HEK293 (cell line): ENCODE measurements around the gene CCL28.

Experiments used
- PRDM6 ChIP-seq: fragments of 450-650 bp; formaldehyde crosslinking; IDR thresholded peaks from 2 replicates; pipeline ENCODE4 v1.5.1; 2017; ENCODE audit warnings: missing biosample characterization, missing genetic modification characterization
- SCRT1 ChIP-seq: fragments of 450-650 bp; formaldehyde crosslinking; IDR thresholded peaks from 2 replicates; pipeline ENCODE4 v1.5.1; 2016; ENCODE audit warnings: missing biosample characterization, missing genetic modification characterization, borderline replicate concordance
- SCRT2 ChIP-seq: fragments of 450-650 bp; formaldehyde crosslinking; IDR thresholded peaks from 2 replicates; pipeline ENCODE4 v1.5.1; 2016; ENCODE audit warnings: missing biosample characterization, missing genetic modification characterization
- SETDB1 ChIP-seq: IDR thresholded peaks from one replicate; pipeline ENCODE4 v1.6.1; 2017; ENCODE audit warnings: mild to moderate bottlenecking, low read length, moderate library complexity, mixed read lengths; ENCODE audit not compliant: insufficient read length
- ZBTB17 ChIP-seq: fragments of 450-650 bp; formaldehyde crosslinking; IDR thresholded peaks from 2 replicates; pipeline ENCODE4 v1.5.1; 2016; ENCODE audit warnings: missing biosample characterization, missing genetic modification characterization
- ZBTB20 ChIP-seq: fragments of 450-650 bp; formaldehyde crosslinking; IDR thresholded peaks from 2 replicates; pipeline ENCODE4 v1.5.1; 2016; ENCODE audit warnings: missing biosample characterization, missing genetic modification characterization
- ZBTB21 ChIP-seq: fragments of 450-650 bp; formaldehyde crosslinking; IDR thresholded peaks from 2 replicates; pipeline ENCODE4 v1.5.1; 2017; ENCODE audit warnings: missing biosample characterization, missing genetic modification characterization
- ZBTB6 ChIP-seq: fragments of 450-650 bp; formaldehyde crosslinking; IDR thresholded peaks from 2 replicates; pipeline ENCODE4 v1.5.1; 2017; ENCODE audit warnings: missing biosample characterization, missing genetic modification characterization
- ZBTB8A ChIP-seq: fragments of 450-650 bp; formaldehyde crosslinking; IDR thresholded peaks from 2 replicates; pipeline ENCODE4 v1.5.1; 2016; ENCODE audit warnings: missing biosample characterization, missing genetic modification characterization
- ZEB2 ChIP-seq: fragments of 450-650 bp; formaldehyde crosslinking; IDR thresholded peaks from 2 replicates; pipeline ENCODE4 v1.5.1; 2016; ENCODE audit warnings: missing biosample characterization, missing genetic modification characterization
- ZFP37 ChIP-seq: fragments of 450-650 bp; formaldehyde crosslinking; IDR thresholded peaks from 2 replicates; pipeline ENCODE4 v1.5.1; 2016; ENCODE audit warnings: missing biosample characterization, missing genetic modification characterization
- ZNF114 ChIP-seq: fragments of 450-650 bp; formaldehyde crosslinking; IDR thresholded peaks from 2 replicates; pipeline ENCODE4 v1.5.0; 2017; ENCODE audit warnings: missing biosample characterization, missing genetic modification characterization
- ZNF16 ChIP-seq: fragments of 450-650 bp; formaldehyde crosslinking; IDR thresholded peaks from 2 replicates; pipeline ENCODE4 v1.5.1; 2016; ENCODE audit warnings: low read depth, missing biosample characterization, missing genetic modification characterization
- ZNF24 ChIP-seq: fragments of 450-650 bp; formaldehyde crosslinking; IDR thresholded peaks from 2 replicates; pipeline ENCODE4 v1.5.1; 2016; ENCODE audit warnings: missing biosample characterization, missing genetic modification characterization
- ZNF391 ChIP-seq: fragments of 450-650 bp; formaldehyde crosslinking; IDR thresholded peaks from 2 replicates; pipeline ENCODE4 v1.5.1; 2016; ENCODE audit warnings: low read depth, missing biosample characterization, missing genetic modification characterization, borderline replicate concordance
- ZNF518A ChIP-seq: fragments of 450-650 bp; formaldehyde crosslinking; conservative IDR thresholded peaks from 2 replicates; pipeline ENCODE4 v1.5.1; 2016; ENCODE audit warnings: low read depth, missing biosample characterization, missing genetic modification characterization
- ZNF521 ChIP-seq: fragments of 450-650 bp; formaldehyde crosslinking; IDR thresholded peaks from 2 replicates; pipeline ENCODE4 v1.5.1; 2017; ENCODE audit warnings: missing biosample characterization, mild to moderate bottlenecking, missing genetic modification characterization
- ZNF558 ChIP-seq: fragments of 450-650 bp; formaldehyde crosslinking; IDR thresholded peaks from 2 replicates; pipeline ENCODE4 v1.5.1; 2016; ENCODE audit warnings: missing biosample characterization, missing genetic modification characterization
- ZNF560 ChIP-seq: fragments of 450-650 bp; formaldehyde crosslinking; IDR thresholded peaks from 2 replicates; pipeline ENCODE4 v1.5.1; 2017; ENCODE audit warnings: missing biosample characterization, missing genetic modification characterization, borderline replicate concordance
- ZNF561 ChIP-seq: fragments of 450-650 bp; IDR thresholded peaks from 2 replicates; pipeline ENCODE4 v1.5.1; 2018; ENCODE audit warnings: missing biosample characterization, missing genetic modification characterization, borderline replicate concordance
- ZNF610 ChIP-seq: fragments of 450-650 bp; formaldehyde crosslinking; IDR thresholded peaks from 2 replicates; pipeline ENCODE4 v1.5.1; 2016; ENCODE audit warnings: missing biosample characterization, missing genetic modification characterization, borderline replicate concordance
- ZNF658 ChIP-seq: fragments of 450-650 bp; formaldehyde crosslinking; IDR thresholded peaks from 2 replicates; pipeline ENCODE4; 2016; ENCODE audit warnings: missing biosample characterization, missing genetic modification characterization
- ZNF660 ChIP-seq: fragments of 450-650 bp; IDR thresholded peaks from 2 replicates; pipeline ENCODE4 v1.5.1; 2018; ENCODE audit warnings: missing biosample characterization, mild to moderate bottlenecking, missing genetic modification characterization
- ZSCAN23 ChIP-seq: fragments of 450-650 bp; formaldehyde crosslinking; IDR thresholded peaks from 2 replicates; pipeline ENCODE4 v1.5.1; 2016; ENCODE audit warnings: missing biosample characterization, missing genetic modification characterization
- ZSCAN30 ChIP-seq: fragments of 450-650 bp; IDR thresholded peaks from 2 replicates; pipeline ENCODE4 v1.5.1; 2018; ENCODE audit warnings: missing biosample characterization, mild to moderate bottlenecking, missing genetic modification characterization, moderate library complexity
- TF ChIP-seq, protein P1 (sequence below): fragments of 450-650 bp; formaldehyde crosslinking; IDR thresholded peaks from 2 replicates; pipeline ENCODE4 v1.5.1; 2016; ENCODE audit warnings: missing biosample characterization, missing genetic modification characterization

CCL28 gene

GRCh38 chr5:43389679-43390329 lies 22.4 kb downstream of the CCL28 start (continued):
- TF ChIP-seq ZBTB6 (peak; percentile 33; the same call in 1 of the 2 replicates), ZNF558 (tag by site-specific recombination) (no peak), ZNF561 (tag by site-specific recombination) (peak; percentile 67; the same call in 1 of the 2 replicates), ZSCAN23 (no peak), ZSCAN30 (tag by site-specific recombination) (peak; percentile 87), ZNF24 (tag by site-specific recombination) (0 out of 2 replicates have a peak, but pooled peaks have one; percentile 45), SCRT1 (tag by site-specific recombination) (peak; percentile 80), ZNF658 (tag by site-specific recombination) (no peak), ZBTB17 (tag by site-specific recombination) (peak; percentile 53; the same call in 1 of the 2 replicates), ZBTB21 (tag by site-specific recombination) (no peak), ZNF16 (tag by site-specific recombination) (no peak), ZNF610 (tag by site-specific recombination) (no peak), ZNF660 (peak; percentile 95), ZBTB8A (tag by site-specific recombination) (peak; percentile 50), ZNF518A (tag by site-specific recombination) (peak; percentile 42; the same call in 1 of the 2 replicates), ZNF391 (tag by site-specific recombination) (no peak), ZNF521 (tag by site-specific recombination) (no peak), PRDM6 (0 out of 2 replicates have a peak, but pooled peaks have one; percentile 16), ZBTB20 (tag by site-specific recombination) (no peak), ZFP37 (tag by site-specific recombination) (peak; percentile 72; the same call in 1 of the 2 replicates), ZEB2 (tag by site-specific recombination) (peak; percentile 39; the same call in 1 of the 2 replicates), SETDB1 (no peak), ZNF560 (tag by site-specific recombination) (no peak), ZNF114 (tag by site-specific recombination) (no peak), SCRT2 (peak; percentile 91)
- TF ChIP-seq, protein P1, sequence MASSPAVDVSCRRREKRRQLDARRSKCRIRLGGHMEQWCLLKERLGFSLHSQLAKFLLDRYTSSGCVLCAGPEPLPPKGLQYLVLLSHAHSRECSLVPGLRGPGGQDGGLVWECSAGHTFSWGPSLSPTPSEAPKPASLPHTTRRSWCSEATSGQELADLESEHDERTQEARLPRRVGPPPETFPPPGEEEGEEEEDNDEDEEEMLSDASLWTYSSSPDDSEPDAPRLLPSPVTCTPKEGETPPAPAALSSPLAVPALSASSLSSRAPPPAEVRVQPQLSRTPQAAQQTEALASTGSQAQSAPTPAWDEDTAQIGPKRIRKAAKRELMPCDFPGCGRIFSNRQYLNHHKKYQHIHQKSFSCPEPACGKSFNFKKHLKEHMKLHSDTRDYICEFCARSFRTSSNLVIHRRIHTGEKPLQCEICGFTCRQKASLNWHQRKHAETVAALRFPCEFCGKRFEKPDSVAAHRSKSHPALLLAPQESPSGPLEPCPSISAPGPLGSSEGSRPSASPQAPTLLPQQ (tag by site-specific recombination) = 0 out of 2 replicates have a peak, but pooled peaks have one; percentile 20
